Measurements from ENCODE around the gene THRB. TPM values are rescaled to one million over a fixed set of nuclear protein-coding genes. Genes with fewer than 3 reads are reported as not detected.

Gene THRB
- total RNA-seq, 1 experiment from 2014 or later, result 5.8 TPM

DNA sequence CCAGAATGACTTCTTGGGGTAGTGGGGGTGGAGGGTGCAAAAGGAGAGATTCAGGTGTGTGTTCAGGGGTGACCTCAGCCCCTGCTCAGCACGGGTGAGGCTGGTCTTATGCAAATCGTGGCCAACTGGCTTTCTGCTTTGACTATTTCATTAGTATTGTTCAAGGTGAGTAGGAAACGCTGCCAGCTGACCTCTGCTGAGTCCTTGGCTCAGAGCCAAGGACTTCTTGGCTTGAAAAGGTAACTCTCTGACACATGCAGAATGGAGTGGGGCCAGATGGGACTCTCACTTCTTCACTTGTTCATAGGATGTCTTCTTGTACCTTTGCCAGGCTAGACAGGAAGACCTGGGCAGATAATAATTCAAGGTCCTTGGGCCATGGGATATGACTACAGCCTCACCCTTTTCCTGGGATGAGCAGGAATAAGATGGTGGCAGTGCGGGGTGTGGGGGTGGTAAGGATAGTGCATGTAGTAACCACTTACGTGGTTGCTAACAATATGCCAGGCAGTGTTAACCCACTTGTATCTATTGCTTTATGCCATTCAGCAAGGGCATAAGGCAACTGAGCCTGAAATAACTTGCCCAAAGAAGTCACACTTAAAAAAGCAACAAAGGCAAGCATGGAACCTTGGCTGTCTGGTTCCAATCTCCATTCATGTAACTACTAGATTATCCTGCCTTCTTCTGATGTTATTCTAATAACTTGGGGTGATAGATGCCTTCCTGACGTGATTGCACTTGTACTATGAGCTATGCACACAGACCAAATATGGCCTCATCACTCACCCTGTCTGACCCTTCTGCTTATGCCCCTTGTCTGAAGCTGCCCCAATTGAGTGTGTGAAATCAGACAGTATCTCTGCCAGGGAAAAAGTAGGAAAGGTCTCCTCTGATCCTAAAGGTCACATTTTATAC, 356.4 kb downstream of the THRB start (continued):
- TF ChIP-seq, protein P1, sequence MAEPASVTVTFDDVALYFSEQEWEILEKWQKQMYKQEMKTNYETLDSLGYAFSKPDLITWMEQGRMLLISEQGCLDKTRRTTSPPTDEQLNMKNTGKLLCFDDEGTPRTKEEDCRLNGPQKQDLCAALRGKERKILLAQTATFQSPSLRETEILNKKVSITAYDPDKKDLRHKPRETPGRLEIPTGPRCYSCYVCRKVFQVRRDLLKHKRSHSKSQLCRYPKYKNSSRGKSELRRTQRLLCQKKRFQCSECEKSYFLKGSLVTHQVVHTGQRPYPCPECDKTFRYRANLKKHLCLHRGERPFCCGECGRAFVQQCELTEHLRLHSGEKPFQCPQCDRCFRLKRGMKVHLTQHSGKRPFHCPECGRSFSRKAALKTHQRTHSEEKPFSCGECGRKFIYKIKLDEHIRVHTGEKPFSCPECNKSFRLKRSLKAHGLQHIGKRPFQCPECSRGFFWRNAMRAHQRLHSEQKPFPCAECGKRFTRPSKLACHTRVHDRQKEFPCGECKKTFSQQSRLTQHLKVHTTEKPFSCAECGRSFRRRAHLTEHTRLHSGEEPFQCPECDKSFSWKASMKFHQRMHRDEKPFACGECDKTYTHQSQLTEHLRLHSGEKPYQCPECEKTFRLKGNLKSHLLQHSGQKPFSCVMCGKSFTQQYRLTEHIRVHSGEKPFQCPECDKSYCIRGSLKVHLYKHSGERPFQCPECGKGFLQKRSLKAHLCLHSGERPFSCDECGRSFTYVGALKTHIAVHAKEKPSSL (CRISPR knock-in tag; conservative IDR thresholded peaks at IDR 0.05), result no peak
- TF ChIP-seq ZNF671 (CRISPR knock-in tag; IDR thresholded peaks at IDR 0.05), result no peak
- TF ChIP-seq, protein P2, sequence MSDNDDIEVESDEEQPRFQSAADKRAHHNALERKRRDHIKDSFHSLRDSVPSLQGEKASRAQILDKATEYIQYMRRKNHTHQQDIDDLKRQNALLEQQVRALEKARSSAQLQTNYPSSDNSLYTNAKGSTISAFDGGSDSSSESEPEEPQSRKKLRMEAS (CRISPR knock-in tag; IDR thresholded peaks at IDR 0.05), result no peak

DNA sequence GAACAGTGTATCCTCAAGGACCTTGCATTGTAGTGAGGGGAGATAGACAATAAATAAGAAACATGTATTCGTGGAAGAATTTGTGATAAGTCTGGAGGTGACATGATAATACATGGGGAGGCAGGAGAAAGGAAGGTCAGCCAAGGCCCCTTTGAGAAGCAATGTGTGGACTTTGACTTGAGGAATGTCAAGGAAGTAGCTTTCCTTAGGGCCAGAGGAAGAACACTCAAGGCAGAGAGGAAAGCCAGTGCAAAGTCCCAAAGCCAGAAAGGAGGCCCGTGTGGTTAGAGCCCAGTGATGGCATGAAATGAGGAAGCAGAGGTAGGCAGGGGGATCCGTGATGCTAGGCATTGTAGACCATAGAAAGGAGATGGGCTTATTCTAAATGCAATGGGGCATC, 357.3 kb downstream of the THRB start:
- H3K27ac Mint-ChIP-seq, result no peak overlapping the region
- TF ChIP-seq ELF4 (CRISPR knock-in tag; IDR thresholded peaks at IDR 0.05; ENCODE audit: low read depth) (no peak), ZNF416 (CRISPR knock-in tag; IDR thresholded peaks at IDR 0.05) (no peak), TEAD1 (CRISPR knock-in tag; IDR thresholded peaks at IDR 0.05) (no peak), CBFB (CRISPR knock-in tag; IDR thresholded peaks at IDR 0.05; ENCODE audit: low read depth) (no peak), ZNF232 (CRISPR knock-in tag; IDR thresholded peaks at IDR 0.05) (no peak)
- TF ChIP-seq, protein P3, sequence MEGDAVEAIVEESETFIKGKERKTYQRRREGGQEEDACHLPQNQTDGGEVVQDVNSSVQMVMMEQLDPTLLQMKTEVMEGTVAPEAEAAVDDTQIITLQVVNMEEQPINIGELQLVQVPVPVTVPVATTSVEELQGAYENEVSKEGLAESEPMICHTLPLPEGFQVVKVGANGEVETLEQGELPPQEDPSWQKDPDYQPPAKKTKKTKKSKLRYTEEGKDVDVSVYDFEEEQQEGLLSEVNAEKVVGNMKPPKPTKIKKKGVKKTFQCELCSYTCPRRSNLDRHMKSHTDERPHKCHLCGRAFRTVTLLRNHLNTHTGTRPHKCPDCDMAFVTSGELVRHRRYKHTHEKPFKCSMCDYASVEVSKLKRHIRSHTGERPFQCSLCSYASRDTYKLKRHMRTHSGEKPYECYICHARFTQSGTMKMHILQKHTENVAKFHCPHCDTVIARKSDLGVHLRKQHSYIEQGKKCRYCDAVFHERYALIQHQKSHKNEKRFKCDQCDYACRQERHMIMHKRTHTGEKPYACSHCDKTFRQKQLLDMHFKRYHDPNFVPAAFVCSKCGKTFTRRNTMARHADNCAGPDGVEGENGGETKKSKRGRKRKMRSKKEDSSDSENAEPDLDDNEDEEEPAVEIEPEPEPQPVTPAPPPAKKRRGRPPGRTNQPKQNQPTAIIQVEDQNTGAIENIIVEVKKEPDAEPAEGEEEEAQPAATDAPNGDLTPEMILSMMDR (IDR thresholded peaks at IDR 0.05), result no peak
- CTCF ChIA-PET, result no interaction called here
- DNase-seq (ENCODE audit: low spot score) (no peak), ATAC-seq (no peak)
- H3K4me1 Mint-ChIP-seq, result peaks cover 8% of the 10 kb centered on the region; the same call in 1 of the 2 replicates
- H3K36me3 Mint-ChIP-seq, result no peaks in the 10 kb centered on the region
- no peak overlapping the region for H3K4me3 Mint-ChIP-seq
- no peaks in the 10 kb centered on the region for H3K9me3 Mint-ChIP-seq
- POLR2A ChIA-PET, result no interaction called here
- H3K27me3 Mint-ChIP-seq (ENCODE audit: low read depth), result no peaks in the 10 kb centered on the region

DNA sequence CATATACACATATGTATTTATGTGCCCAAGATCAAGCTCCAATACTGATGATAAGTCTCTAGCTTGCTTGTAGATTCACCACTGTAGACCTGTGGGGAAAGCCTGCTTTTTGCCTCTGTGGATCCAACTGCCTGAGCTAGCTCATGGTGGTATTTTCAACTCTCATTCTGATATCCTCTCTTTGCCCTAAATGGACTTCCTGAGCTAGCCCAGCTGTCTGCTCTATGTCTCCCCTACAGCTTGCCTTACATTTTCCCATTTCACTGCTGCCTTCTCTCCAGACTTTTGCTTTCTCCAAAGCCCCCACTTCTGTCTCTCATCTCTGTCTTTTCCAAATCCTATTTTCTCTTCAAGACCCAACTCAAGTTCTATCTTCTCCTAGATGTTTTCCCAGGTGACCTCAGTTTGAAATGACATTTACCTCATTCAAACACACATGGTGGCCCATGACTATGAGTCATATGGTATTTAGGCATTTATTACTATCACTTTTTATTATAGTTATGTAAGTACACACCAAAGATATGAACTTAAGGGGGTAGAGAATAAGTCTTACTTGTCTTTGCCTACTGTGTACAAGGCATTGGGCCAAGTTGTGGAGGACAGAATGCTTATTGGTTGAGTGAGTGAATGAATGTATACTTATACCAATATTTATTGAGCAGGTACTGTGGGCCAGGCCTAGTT, 357.9 kb downstream of the THRB start:
- H3K36me3 Mint-ChIP-seq, result no peaks in the 10 kb centered on the region
- no peak overlapping the region for H3K4me3 Mint-ChIP-seq
- H3K4me1 Mint-ChIP-seq, result peaks cover 8% of the 10 kb centered on the region; the same call in 1 of the 2 replicates
- ChIA-PET POLR2A (no interaction called here), CTCF (no interaction called here)
- no peak for TF ChIP-seq TP53 (CRISPR knock-in tag; IDR thresholded peaks at IDR 0.05)
- TF ChIP-seq, protein P4, sequence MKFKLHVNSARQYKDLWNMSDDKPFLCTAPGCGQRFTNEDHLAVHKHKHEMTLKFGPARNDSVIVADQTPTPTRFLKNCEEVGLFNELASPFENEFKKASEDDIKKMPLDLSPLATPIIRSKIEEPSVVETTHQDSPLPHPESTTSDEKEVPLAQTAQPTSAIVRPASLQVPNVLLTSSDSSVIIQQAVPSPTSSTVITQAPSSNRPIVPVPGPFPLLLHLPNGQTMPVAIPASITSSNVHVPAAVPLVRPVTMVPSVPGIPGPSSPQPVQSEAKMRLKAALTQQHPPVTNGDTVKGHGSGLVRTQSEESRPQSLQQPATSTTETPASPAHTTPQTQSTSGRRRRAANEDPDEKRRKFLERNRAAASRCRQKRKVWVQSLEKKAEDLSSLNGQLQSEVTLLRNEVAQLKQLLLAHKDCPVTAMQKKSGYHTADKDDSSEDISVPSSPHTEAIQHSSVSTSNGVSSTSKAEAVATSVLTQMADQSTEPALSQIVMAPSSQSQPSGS (CRISPR knock-in tag; IDR thresholded peaks at IDR 0.05; ENCODE audit: borderline replicate concordance, low read depth), result no peak
- TF ChIP-seq CREB1 (CRISPR knock-in tag; IDR thresholded peaks at IDR 0.05), result no peak
- TF ChIP-seq, protein P1 (CRISPR knock-in tag; conservative IDR thresholded peaks at IDR 0.05), result no peak
- TF ChIP-seq RELA (CRISPR knock-in tag; IDR thresholded peaks at IDR 0.05; ENCODE audit: borderline replicate concordance), result no peak
- TF ChIP-seq, protein P5, sequence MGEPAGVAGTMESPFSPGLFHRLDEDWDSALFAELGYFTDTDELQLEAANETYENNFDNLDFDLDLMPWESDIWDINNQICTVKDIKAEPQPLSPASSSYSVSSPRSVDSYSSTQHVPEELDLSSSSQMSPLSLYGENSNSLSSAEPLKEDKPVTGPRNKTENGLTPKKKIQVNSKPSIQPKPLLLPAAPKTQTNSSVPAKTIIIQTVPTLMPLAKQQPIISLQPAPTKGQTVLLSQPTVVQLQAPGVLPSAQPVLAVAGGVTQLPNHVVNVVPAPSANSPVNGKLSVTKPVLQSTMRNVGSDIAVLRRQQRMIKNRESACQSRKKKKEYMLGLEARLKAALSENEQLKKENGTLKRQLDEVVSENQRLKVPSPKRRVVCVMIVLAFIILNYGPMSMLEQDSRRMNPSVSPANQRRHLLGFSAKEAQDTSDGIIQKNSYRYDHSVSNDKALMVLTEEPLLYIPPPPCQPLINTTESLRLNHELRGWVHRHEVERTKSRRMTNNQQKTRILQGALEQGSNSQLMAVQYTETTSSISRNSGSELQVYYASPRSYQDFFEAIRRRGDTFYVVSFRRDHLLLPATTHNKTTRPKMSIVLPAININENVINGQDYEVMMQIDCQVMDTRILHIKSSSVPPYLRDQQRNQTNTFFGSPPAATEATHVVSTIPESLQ (CRISPR knock-in tag; IDR thresholded peaks at IDR 0.05), result no peak
- TF ChIP-seq, protein P6, sequence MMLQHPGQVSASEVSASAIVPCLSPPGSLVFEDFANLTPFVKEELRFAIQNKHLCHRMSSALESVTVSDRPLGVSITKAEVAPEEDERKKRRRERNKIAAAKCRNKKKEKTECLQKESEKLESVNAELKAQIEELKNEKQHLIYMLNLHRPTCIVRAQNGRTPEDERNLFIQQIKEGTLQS (CRISPR knock-in tag; conservative IDR thresholded peaks at IDR 0.05), result no peak
- TF ChIP-seq NR1H2 (CRISPR knock-in tag; IDR thresholded peaks at IDR 0.05), result no peak
- DNase-seq (ENCODE audit: low spot score) (no peak), ATAC-seq (no peak)
- no peaks in the 10 kb centered on the region for H3K9me3 Mint-ChIP-seq
- no peaks in the 10 kb centered on the region for H3K27me3 Mint-ChIP-seq (ENCODE audit: low read depth)
- no peak overlapping the region for H3K27ac Mint-ChIP-seq
